Measurements from ENCODE around the gene KIF16B. TPM values are rescaled to one million over a fixed set of nuclear protein-coding genes. Genes with fewer than 3 reads are reported as not detected.

KIF16B gene
- total RNA-seq, 1 experiment from 2014 or later = 16.6 TPM

GRCh38 chr20:16491294-16491905 lies 81.8 kb downstream of the KIF16B start:
- ATAC-seq (no peak), DNase-seq (ENCODE audit: low read depth, low spot score) (no peak)
- no peaks in the 10 kb centered on the region for H3K36me3 ChIP-seq (ENCODE audit: control insufficient read depth, insufficient read depth, low read length)
- H3K4me1 ChIP-seq (ENCODE audit: control insufficient read depth, insufficient read depth, low read length) = no peaks in the 10 kb centered on the region
- H3K27ac ChIP-seq (ENCODE audit: low read length) = no peak overlapping the region
- H3K27me3 ChIP-seq (ENCODE audit: control insufficient read depth, insufficient read depth, low read length) = no peaks in the 10 kb centered on the region
- intact Hi-C loops (cut with micrococcal nuclease; ENCODE audit: unreplicated experiment) (no loop called here), in situ Hi-C loops (cut with HindIII; ENCODE audit: low pct_unique_long_range_greater_than_20kb, low sequenced_read_pairs) (no loop called here)
- BruUV-seq (replicated peaks) = no TSS peak
- CTCF ChIA-PET = no interaction called here
- no peaks in the 10 kb centered on the region for H3K9me3 ChIP-seq (ENCODE audit: control insufficient read depth, insufficient read depth, low read depth, low read length)
- H3K4me3 ChIP-seq (ENCODE audit: low read depth in 2 of 2, low read length in 2 of 2) = no peak overlapping the region
- POLR2A ChIA-PET = no interaction called here
- TF ChIP-seq CTCF (IDR thresholded peaks at IDR 0.05) (no peak), POLR2AphosphoS5 (IDR thresholded peaks at IDR 0.05; ENCODE audit: low read depth, low read length) (no peak), TCF7L2 (IDR thresholded peaks at IDR 0.05; ENCODE audit: low read depth, low read length) (no peak), SIN3A (IDR thresholded peaks at IDR 0.05; ENCODE audit: borderline replicate concordance, insufficient read depth, low read depth, low read length) (no peak), REST (IDR thresholded peaks at IDR 0.05; ENCODE audit: insufficient read depth in 1 of 2, low read depth in 2 of 2, low read length in 1 of 2) (no peak)

- ATAC-seq (no peak), DNase-seq (ENCODE audit: low read depth, low spot score) (no peak)
- intact Hi-C loops (cut with micrococcal nuclease; ENCODE audit: unreplicated experiment) = no loop called here
- no peak overlapping the region for H3K4me3 ChIP-seq (ENCODE audit: low read depth in 2 of 2, low read length in 2 of 2)
- no peak overlapping the region for H3K27ac ChIP-seq (ENCODE audit: low read length)
- H3K9me3 ChIP-seq (ENCODE audit: control insufficient read depth, insufficient read depth, low read depth, low read length) = no peaks in the 10 kb centered on the region
- no peaks in the 10 kb centered on the region for H3K4me1 ChIP-seq (ENCODE audit: control insufficient read depth, insufficient read depth, low read length)
- TF ChIP-seq CTCF (IDR thresholded peaks at IDR 0.05) = no peak
- CTCF ChIA-PET = no interaction called here
- in situ Hi-C loops (cut with HindIII; ENCODE audit: low pct_unique_long_range_greater_than_20kb, low sequenced_read_pairs) = no loop called here
- BruUV-seq (replicated peaks) = no TSS peak
- H3K36me3 ChIP-seq (ENCODE audit: control insufficient read depth, insufficient read depth, low read length) = no peaks in the 10 kb centered on the region
- no peaks in the 10 kb centered on the region for H3K27me3 ChIP-seq (ENCODE audit: control insufficient read depth, insufficient read depth, low read length)
- POLR2A ChIA-PET = no interaction called here
Observed at GRCh38 chr20:16490696-16491095, 82.6 kb downstream of the KIF16B start.
